ENCODE measurements around the gene SLC16A13. TPM values are rescaled to one million over a fixed set of nuclear protein-coding genes. Genes with fewer than 3 reads are reported as not detected.

SLC16A13 gene
- total and polyA plus RNA-seq, 2 of the 8 experiments (the other 6 are each of a cell fraction or from before 2014, with no cell fraction given), result 5.4 to 5.8 TPM

- no peak for TF ChIP-seq HDAC6 (IDR thresholded peaks at IDR 0.05; ENCODE audit: low read depth, low read length)
- TF ChIP-seq POU5F1 (IDR thresholded peaks at IDR 0.05; ENCODE audit: low read depth, low read length), result no peak
- no peak for TF ChIP-seq JUND (IDR thresholded peaks at IDR 0.05; ENCODE audit: low read length)
- no peak for TF ChIP-seq SIRT6 (IDR thresholded peaks at IDR 0.05; ENCODE audit: low read length)
- TF ChIP-seq TBP (IDR thresholded peaks at IDR 0.05; ENCODE audit: low read depth, low read length), result no peak
- TF ChIP-seq KDM1A (IDR thresholded peaks at IDR 0.05; ENCODE audit: borderline replicate concordance, low read length), result no peak
- no peak for TF ChIP-seq SP1 (IDR thresholded peaks at IDR 0.05; ENCODE audit: low read depth, low read length)
- TF ChIP-seq GTF2F1 (IDR thresholded peaks at IDR 0.05; ENCODE audit: borderline replicate concordance, low read depth, low read length), result no peak
- no peak for TF ChIP-seq SAP30 (IDR thresholded peaks at IDR 0.05; ENCODE audit: insufficient read depth, insufficient replicate concordance, low read length)
Observed at GRCh38 chr17:7026471-7027115, 9.2 kb upstream of the SLC16A13 start (continued).

Measured in H1 (cell line).